HFF-Myc (cell line): ENCODE measurements around the gene ARHGAP19.
"Not testable (repeated sequence)": the region's sequence is repeated elsewhere in the genome, so short reads cannot be mapped to it uniquely, and the experiment has no call there.

Source experiments
- DNase-seq: peaks from one replicate; pipeline ENCODE4 v3.0.0-alpha.2; 2011; ENCODE audit warnings: low read depth; ENCODE audit errors: extremely low read depth
- H3K4me3 ChIP-seq: replicated peaks from 2 replicates; pipeline ENCODE4 v1.5.1; 2011; ENCODE audit warnings: low read depth, mild to moderate bottlenecking, control low read depth, low read length
- TF ChIP-seq, protein P1 (sequence below): IDR thresholded peaks from 2 replicates; pipeline ENCODE4 v1.5.1; 2012; ENCODE audit warnings: mild to moderate bottlenecking, low read depth, low read length, control low read depth; ENCODE audit errors: missing control alignments

The ARHGAP19 gene

DNA sequence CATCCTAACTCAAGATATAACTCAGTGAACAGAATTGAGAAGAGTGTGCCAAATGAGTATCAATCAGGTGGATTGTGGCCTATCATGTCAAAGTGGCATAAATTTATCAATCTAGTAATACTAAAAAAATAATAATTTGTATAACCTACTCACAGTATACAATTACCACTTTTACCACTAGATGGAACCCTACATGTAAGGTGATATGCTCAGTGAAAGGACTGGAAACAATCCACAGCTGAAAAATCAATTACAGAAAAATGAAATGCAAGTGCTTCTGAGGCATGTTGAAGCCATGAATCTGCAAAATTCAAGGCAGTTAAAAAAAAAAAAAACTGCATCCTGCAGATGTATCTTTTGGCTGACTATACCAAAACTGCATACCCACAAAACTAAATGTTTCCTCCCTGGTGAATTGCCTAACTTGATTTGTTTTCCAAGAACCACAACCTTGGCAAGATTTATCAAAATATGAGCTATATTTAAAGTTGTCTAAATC, 13.9 kb downstream of the ARHGAP19 start:
- peak; percentile 73 for DNase-seq
- TF ChIP-seq, protein P1, sequence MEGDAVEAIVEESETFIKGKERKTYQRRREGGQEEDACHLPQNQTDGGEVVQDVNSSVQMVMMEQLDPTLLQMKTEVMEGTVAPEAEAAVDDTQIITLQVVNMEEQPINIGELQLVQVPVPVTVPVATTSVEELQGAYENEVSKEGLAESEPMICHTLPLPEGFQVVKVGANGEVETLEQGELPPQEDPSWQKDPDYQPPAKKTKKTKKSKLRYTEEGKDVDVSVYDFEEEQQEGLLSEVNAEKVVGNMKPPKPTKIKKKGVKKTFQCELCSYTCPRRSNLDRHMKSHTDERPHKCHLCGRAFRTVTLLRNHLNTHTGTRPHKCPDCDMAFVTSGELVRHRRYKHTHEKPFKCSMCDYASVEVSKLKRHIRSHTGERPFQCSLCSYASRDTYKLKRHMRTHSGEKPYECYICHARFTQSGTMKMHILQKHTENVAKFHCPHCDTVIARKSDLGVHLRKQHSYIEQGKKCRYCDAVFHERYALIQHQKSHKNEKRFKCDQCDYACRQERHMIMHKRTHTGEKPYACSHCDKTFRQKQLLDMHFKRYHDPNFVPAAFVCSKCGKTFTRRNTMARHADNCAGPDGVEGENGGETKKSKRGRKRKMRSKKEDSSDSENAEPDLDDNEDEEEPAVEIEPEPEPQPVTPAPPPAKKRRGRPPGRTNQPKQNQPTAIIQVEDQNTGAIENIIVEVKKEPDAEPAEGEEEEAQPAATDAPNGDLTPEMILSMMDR, result peak; percentile 42
- no peak overlapping the region for H3K4me3 ChIP-seq

DNA sequence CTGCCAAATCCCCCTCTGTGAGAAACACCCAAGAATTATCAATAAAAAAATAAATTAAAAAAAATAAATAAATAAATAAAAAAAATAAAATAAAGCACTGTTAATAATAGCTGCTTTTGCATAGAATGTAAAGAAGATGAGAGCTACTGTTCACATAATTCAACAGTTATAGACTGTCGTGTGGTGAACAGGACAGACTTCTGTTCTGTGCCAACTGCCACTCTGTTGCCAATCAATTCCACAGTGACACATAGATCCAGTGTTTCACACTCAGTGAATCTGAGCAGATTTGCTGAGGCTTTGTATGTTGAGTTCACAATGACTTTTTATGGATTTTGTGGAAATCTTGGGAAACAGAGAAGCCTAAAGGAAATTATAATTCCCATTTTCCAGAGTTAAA, 14.9 kb downstream of the ARHGAP19 start:
- TF ChIP-seq, protein P1, result no peak

DNA sequence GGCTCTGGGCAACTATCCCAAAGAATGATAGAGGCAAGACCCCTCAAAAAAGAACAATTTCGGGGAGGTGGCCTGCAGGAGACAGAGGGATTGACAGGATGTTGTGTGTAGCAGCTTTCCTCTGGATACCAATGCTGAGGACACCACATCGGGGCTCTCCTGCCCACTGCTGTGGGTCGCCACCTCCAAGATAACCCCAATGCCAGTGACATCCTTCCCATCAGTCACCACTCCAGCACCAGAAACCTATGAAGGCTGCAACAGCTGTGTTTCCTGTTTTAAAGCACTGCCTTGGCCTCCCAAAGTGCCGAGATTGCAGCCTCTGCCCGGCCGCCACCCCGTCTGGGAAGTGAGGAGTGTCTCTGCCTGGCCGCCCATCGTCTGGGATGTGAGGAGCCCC, 17.6 kb downstream of the ARHGAP19 start:
- DNase-seq, result no peak
- H3K4me3 ChIP-seq, result no peak overlapping the region
- TF ChIP-seq, protein P1, result no peak

More for the DNA sequence above, 14.9 kb downstream of the ARHGAP19 start:
- no peak for DNase-seq
- H3K4me3 ChIP-seq, result no peak overlapping the region

DNA sequence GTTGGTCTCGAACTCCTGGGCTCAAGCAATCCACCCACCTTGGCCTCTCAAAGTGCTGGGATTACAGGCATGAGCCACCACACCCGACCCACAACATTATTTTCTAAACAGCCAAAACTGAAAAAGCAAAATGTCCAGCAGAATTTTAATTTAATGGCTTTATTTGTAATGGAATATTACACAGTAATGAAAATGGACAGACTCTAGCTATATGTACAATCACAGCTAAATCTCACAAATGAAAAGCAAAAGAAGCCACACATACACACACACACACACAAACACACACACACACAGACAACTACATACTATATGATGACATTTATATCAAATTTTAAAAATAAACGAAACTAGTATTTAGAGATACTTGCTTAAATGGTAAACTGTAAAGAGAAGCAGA, 18.7 kb downstream of the ARHGAP19 start:
- no peak overlapping the region for H3K4me3 ChIP-seq
- no peak for DNase-seq
- TF ChIP-seq, protein P1, result no peak

DNA sequence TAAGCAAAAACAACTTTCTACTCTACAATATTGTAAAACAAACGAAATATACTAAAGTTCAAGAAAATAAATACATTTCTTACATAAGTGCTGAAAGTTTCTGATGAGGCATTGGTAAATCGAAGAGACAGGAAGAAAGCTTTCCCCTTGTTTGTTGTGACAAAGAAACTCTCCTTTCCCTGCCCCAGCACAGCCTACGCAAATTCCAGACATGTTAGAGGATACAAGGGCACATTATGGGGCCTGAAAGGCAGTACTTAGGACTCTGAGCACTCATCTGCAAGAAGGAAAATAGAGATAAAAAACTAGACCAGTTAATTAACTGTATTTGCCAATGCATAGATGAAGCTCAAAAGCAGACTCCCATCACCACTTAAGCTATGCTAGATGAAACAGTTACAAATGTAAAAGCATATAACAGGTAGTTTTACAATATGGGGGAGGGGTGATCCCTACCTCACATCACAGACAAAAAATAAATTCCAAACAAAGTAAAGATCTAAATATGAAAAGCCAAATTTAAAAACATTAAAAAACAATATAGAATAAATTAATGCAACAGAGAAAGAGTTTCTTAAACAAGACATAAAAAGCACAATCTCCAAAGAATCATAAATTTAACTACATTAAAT, 21.8 kb downstream of the ARHGAP19 start:
- no peak overlapping the region for H3K4me3 ChIP-seq
- TF ChIP-seq, protein P1, result no peak
- DNase-seq, result no peak

DNA sequence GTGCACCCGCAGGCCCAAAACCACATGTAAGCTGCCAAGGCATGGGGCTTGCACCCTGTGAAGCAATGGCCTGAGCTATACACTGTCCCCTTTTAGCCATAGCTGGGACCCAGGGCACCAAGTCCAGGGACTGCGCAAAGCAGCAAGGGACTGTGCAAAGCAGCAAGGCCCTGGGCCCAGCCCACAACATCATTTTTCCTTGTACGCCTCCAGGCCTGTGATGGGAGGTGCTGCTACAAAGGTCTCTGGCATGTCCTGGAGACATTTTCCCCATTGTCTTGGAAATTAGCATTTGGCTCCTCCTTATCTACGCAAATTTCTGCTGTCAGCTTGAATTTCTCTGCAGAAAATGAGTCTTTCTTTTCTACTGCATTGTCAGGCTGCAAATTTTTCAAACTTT, 24.8 kb downstream of the ARHGAP19 start:
- no peak for DNase-seq

DNA sequence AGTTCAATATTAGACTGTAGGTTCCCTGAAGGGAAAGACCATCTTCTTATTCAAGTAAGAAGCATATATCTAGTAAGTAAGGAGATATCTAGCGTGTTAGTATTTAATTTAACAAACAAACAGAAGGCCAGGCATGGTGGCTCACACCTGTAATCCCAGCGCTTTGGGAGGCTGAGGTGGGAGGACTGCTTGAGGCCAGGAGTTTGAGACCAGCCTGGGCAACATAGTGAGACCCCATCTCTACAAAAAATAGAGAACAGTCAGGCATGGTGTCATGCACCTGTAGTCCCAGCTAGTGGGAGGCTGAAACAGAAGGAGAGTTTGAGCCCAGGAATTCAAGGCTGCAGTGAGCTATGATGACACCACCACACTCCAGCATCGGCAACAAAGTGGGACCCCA, 27.3 kb downstream of the ARHGAP19 start:
- not testable (repeated sequence) for H3K4me3 ChIP-seq, DNase-seq

More for the DNA sequence above, 24.8 kb downstream of the ARHGAP19 start:
- TF ChIP-seq, protein P1, result no peak
- H3K4me3 ChIP-seq, result no peak overlapping the region
